Measurements from ENCODE around the gene AP1G2.

DNA sequence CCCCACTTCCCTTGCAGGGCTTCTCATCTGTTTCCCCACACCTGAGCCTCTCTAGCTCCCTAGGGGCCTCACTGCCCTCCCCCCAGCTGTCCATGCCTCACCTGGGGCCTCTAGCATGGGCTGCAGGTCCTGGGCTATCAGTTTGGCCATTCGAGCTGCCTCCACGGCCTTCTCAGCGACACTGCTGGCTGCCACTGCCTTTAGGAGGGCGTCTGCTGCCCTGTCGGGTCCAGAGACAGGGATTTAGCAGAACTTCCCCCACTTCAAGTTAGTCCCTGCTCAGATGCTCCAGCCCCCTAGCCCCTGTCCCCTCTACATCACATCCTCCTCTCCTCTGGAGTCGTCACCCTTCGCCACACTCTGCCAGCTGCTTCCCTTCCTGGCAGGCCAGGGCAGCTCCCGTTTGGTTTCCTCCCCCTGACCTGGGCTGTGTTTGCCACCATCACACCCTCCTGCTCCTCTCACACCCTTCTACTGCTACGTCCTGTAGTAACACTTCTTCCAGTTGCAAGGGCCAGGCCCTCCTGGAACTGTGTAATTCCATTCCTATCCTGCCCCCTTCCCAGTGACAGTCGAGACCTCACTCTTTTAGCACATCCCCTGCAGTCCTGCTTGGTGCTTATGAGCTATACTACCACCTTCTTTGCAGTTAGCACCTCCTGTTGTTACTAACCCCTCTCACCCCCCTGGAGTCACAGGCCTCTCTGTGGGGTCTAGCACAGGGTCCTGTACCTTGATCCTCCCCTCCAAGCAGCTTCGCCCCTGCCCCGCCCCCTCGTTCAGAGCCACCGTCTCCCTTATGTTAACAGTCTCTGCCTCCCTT, 4.3 kb upstream of the AP1G2 start:
- TF ChIP-seq POLR2AphosphoS5 (IDR thresholded peaks at IDR 0.05; ENCODE audit: low read depth) (no peak), SPI1 (IDR thresholded peaks at IDR 0.05; ENCODE audit: borderline replicate concordance, low read depth) (no peak), GABPA (IDR thresholded peaks at IDR 0.05; ENCODE audit: low read depth) (no peak)
- TF ChIP-seq, protein P1, sequence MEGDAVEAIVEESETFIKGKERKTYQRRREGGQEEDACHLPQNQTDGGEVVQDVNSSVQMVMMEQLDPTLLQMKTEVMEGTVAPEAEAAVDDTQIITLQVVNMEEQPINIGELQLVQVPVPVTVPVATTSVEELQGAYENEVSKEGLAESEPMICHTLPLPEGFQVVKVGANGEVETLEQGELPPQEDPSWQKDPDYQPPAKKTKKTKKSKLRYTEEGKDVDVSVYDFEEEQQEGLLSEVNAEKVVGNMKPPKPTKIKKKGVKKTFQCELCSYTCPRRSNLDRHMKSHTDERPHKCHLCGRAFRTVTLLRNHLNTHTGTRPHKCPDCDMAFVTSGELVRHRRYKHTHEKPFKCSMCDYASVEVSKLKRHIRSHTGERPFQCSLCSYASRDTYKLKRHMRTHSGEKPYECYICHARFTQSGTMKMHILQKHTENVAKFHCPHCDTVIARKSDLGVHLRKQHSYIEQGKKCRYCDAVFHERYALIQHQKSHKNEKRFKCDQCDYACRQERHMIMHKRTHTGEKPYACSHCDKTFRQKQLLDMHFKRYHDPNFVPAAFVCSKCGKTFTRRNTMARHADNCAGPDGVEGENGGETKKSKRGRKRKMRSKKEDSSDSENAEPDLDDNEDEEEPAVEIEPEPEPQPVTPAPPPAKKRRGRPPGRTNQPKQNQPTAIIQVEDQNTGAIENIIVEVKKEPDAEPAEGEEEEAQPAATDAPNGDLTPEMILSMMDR (IDR thresholded peaks at IDR 0.05; ENCODE audit: insufficient read depth, low read length): no peak
- TF ChIP-seq, protein P2, sequence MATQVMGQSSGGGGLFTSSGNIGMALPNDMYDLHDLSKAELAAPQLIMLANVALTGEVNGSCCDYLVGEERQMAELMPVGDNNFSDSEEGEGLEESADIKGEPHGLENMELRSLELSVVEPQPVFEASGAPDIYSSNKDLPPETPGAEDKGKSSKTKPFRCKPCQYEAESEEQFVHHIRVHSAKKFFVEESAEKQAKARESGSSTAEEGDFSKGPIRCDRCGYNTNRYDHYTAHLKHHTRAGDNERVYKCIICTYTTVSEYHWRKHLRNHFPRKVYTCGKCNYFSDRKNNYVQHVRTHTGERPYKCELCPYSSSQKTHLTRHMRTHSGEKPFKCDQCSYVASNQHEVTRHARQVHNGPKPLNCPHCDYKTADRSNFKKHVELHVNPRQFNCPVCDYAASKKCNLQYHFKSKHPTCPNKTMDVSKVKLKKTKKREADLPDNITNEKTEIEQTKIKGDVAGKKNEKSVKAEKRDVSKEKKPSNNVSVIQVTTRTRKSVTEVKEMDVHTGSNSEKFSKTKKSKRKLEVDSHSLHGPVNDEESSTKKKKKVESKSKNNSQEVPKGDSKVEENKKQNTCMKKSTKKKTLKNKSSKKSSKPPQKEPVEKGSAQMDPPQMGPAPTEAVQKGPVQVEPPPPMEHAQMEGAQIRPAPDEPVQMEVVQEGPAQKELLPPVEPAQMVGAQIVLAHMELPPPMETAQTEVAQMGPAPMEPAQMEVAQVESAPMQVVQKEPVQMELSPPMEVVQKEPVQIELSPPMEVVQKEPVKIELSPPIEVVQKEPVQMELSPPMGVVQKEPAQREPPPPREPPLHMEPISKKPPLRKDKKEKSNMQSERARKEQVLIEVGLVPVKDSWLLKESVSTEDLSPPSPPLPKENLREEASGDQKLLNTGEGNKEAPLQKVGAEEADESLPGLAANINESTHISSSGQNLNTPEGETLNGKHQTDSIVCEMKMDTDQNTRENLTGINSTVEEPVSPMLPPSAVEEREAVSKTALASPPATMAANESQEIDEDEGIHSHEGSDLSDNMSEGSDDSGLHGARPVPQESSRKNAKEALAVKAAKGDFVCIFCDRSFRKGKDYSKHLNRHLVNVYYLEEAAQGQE (IDR thresholded peaks at IDR 0.05; ENCODE audit: insufficient replicate concordance, low read depth): no peak
